Measurements from ENCODE around the gene BTAF1.

DNA sequence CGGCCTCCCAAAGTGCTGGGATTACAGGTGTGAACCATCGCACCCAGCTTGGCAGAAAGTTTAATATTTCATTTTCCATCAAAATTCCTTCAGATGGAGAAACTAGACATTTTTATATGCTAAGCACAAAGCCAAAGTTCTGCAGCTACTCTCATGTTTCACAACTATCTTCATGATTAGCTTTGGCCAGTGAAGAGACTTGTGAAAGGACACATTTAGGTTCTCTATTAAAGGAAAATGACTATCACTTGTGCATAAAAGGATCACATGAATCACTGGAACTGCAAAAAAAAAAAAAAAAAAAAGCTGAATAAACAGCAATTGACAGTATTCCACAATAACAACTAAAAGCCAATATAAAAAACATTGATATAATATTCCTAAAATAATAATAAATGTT lies 30.5 kb upstream of the BTAF1 start:
- TF ChIP-seq, protein P1, sequence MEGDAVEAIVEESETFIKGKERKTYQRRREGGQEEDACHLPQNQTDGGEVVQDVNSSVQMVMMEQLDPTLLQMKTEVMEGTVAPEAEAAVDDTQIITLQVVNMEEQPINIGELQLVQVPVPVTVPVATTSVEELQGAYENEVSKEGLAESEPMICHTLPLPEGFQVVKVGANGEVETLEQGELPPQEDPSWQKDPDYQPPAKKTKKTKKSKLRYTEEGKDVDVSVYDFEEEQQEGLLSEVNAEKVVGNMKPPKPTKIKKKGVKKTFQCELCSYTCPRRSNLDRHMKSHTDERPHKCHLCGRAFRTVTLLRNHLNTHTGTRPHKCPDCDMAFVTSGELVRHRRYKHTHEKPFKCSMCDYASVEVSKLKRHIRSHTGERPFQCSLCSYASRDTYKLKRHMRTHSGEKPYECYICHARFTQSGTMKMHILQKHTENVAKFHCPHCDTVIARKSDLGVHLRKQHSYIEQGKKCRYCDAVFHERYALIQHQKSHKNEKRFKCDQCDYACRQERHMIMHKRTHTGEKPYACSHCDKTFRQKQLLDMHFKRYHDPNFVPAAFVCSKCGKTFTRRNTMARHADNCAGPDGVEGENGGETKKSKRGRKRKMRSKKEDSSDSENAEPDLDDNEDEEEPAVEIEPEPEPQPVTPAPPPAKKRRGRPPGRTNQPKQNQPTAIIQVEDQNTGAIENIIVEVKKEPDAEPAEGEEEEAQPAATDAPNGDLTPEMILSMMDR (IDR thresholded peaks at IDR 0.05): no peak
- TF ChIP-seq ATF1 (CRISPR knock-in tag; IDR thresholded peaks at IDR 0.05): no peak
- TF ChIP-seq, protein P2, sequence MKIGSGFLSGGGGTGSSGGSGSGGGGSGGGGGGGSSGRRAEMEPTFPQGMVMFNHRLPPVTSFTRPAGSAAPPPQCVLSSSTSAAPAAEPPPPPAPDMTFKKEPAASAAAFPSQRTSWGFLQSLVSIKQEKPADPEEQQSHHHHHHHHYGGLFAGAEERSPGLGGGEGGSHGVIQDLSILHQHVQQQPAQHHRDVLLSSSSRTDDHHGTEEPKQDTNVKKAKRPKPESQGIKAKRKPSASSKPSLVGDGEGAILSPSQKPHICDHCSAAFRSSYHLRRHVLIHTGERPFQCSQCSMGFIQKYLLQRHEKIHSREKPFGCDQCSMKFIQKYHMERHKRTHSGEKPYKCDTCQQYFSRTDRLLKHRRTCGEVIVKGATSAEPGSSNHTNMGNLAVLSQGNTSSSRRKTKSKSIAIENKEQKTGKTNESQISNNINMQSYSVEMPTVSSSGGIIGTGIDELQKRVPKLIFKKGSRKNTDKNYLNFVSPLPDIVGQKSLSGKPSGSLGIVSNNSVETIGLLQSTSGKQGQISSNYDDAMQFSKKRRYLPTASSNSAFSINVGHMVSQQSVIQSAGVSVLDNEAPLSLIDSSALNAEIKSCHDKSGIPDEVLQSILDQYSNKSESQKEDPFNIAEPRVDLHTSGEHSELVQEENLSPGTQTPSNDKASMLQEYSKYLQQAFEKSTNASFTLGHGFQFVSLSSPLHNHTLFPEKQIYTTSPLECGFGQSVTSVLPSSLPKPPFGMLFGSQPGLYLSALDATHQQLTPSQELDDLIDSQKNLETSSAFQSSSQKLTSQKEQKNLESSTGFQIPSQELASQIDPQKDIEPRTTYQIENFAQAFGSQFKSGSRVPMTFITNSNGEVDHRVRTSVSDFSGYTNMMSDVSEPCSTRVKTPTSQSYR (CRISPR knock-in tag; IDR thresholded peaks at IDR 0.05): no peak
- no peak for TF ChIP-seq ELF4 (CRISPR knock-in tag; IDR thresholded peaks at IDR 0.05; ENCODE audit: low read depth)
- TF ChIP-seq, protein P3, sequence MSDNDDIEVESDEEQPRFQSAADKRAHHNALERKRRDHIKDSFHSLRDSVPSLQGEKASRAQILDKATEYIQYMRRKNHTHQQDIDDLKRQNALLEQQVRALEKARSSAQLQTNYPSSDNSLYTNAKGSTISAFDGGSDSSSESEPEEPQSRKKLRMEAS (CRISPR knock-in tag; IDR thresholded peaks at IDR 0.05): no peak
- TF ChIP-seq FOXP1 (CRISPR knock-in tag; IDR thresholded peaks at IDR 0.05; ENCODE audit: borderline replicate concordance): no peak
- TF ChIP-seq, protein P4, sequence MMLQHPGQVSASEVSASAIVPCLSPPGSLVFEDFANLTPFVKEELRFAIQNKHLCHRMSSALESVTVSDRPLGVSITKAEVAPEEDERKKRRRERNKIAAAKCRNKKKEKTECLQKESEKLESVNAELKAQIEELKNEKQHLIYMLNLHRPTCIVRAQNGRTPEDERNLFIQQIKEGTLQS (CRISPR knock-in tag; conservative IDR thresholded peaks at IDR 0.05): no peak
- no peak for TF ChIP-seq NR2C2 (CRISPR knock-in tag; IDR thresholded peaks at IDR 0.05)
- no peak for TF ChIP-seq RELA (CRISPR knock-in tag; IDR thresholded peaks at IDR 0.05; ENCODE audit: borderline replicate concordance)
- TF ChIP-seq, protein P5, sequence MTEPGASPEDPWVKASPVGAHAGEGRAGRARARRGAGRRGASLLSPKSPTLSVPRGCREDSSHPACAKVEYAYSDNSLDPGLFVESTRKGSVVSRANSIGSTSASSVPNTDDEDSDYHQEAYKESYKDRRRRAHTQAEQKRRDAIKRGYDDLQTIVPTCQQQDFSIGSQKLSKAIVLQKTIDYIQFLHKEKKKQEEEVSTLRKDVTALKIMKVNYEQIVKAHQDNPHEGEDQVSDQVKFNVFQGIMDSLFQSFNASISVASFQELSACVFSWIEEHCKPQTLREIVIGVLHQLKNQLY (CRISPR knock-in tag; IDR thresholded peaks at IDR 0.05): no peak
- TF ChIP-seq CREB1 (CRISPR knock-in tag; IDR thresholded peaks at IDR 0.05): no peak
- TF ChIP-seq, protein P6, sequence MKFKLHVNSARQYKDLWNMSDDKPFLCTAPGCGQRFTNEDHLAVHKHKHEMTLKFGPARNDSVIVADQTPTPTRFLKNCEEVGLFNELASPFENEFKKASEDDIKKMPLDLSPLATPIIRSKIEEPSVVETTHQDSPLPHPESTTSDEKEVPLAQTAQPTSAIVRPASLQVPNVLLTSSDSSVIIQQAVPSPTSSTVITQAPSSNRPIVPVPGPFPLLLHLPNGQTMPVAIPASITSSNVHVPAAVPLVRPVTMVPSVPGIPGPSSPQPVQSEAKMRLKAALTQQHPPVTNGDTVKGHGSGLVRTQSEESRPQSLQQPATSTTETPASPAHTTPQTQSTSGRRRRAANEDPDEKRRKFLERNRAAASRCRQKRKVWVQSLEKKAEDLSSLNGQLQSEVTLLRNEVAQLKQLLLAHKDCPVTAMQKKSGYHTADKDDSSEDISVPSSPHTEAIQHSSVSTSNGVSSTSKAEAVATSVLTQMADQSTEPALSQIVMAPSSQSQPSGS (CRISPR knock-in tag; IDR thresholded peaks at IDR 0.05; ENCODE audit: borderline replicate concordance, low read depth): no peak
- TF ChIP-seq ETV6 (CRISPR knock-in tag; IDR thresholded peaks at IDR 0.05): no peak
- TF ChIP-seq NR3C1 (CRISPR knock-in tag; conservative IDR thresholded peaks at IDR 0.05; ENCODE audit: low read depth): no peak
